ENCODE data around the gene SAMD14. TPM values are rescaled to one million over a fixed set of nuclear protein-coding genes. Genes with fewer than 3 reads are reported as not detected.

Gene SAMD14
- total RNA-seq, 1 donor from 2014 or later, result 82.0 TPM

GRCh38 chr17:50150354-50151040 is 20.5 kb upstream of the SAMD14 start, which contains the start of gene PPP1R9B:
Gene PPP1R9B, minus strand, starts transcription at chr17:50150677. Its CDS starts 164 bp downstream, at chr17:50150513.
- peaks cover 17% of the 10 kb centered on the region for H3K27me3 Mint-ChIP-seq (ENCODE audit: unreplicated experiment)
- TF ChIP-seq CTCF (IDR thresholded peaks at IDR 0.05; ENCODE audit: unreplicated experiment), result no peak
- peak within 1 kb of the TSS; percentile 95 for H3K4me3 Mint-ChIP-seq (ENCODE audit: unreplicated experiment)
- no peaks in the 10 kb centered on the region for H3K9me3 Mint-ChIP-seq (ENCODE audit: unreplicated experiment)
- H3K4me1 Mint-ChIP-seq (ENCODE audit: unreplicated experiment), result peaks cover 39% of the 10 kb centered on the region
- peak within 1 kb of the TSS; percentile 93 for H3K27ac Mint-ChIP-seq (ENCODE audit: unreplicated experiment)
- peaks cover 4% of the 10 kb centered on the region for H3K36me3 Mint-ChIP-seq (ENCODE audit: low read depth, unreplicated experiment)
- DNase-seq (ENCODE audit: low spot score), result no peak

GRCh38 chr17:50149417-50150353 is 19.7 kb upstream of the SAMD14 start:
- peaks cover 17% of the 10 kb centered on the region for H3K27me3 Mint-ChIP-seq (ENCODE audit: unreplicated experiment)
- peaks cover 5% of the 10 kb centered on the region for H3K36me3 Mint-ChIP-seq (ENCODE audit: low read depth, unreplicated experiment)
- peak overlapping the region; percentile 95 for H3K4me3 Mint-ChIP-seq (ENCODE audit: unreplicated experiment)
- no peak overlapping the region for H3K27ac Mint-ChIP-seq (ENCODE audit: unreplicated experiment)
- TF ChIP-seq CTCF (IDR thresholded peaks at IDR 0.05; ENCODE audit: unreplicated experiment), result no peak
- peak; percentile 70 for DNase-seq (ENCODE audit: low spot score)
- H3K4me1 Mint-ChIP-seq (ENCODE audit: unreplicated experiment), result peaks cover 42% of the 10 kb centered on the region
- no peaks in the 10 kb centered on the region for H3K9me3 Mint-ChIP-seq (ENCODE audit: unreplicated experiment)

GRCh38 chr17:50149091-50149416 is 19.1 kb upstream of the SAMD14 start:
- Mint-ChIP-seq H3K4me1 (ENCODE audit: unreplicated experiment) (peaks cover 49% of the 10 kb centered on the region), H3K9me3 (ENCODE audit: unreplicated experiment) (no peaks in the 10 kb centered on the region), H3K4me3 (ENCODE audit: unreplicated experiment) (peak overlapping the region; percentile 95), H3K27ac (ENCODE audit: unreplicated experiment) (no peak overlapping the region), H3K36me3 (ENCODE audit: low read depth, unreplicated experiment) (peaks cover 12% of the 10 kb centered on the region), H3K27me3 (ENCODE audit: unreplicated experiment) (peaks cover 20% of the 10 kb centered on the region)
- no peak for DNase-seq (ENCODE audit: low spot score)
- TF ChIP-seq CTCF (IDR thresholded peaks at IDR 0.05; ENCODE audit: unreplicated experiment), result no peak

GRCh38 chr17:50148226-50149090 is 18.5 kb upstream of the SAMD14 start:
- Mint-ChIP-seq H3K9me3 (ENCODE audit: unreplicated experiment) (no peaks in the 10 kb centered on the region), H3K36me3 (ENCODE audit: low read depth, unreplicated experiment) (peaks cover 18% of the 10 kb centered on the region), H3K4me3 (ENCODE audit: unreplicated experiment) (peak overlapping the region; percentile 91), H3K27me3 (ENCODE audit: unreplicated experiment) (peaks cover 20% of the 10 kb centered on the region), H3K4me1 (ENCODE audit: unreplicated experiment) (peaks cover 51% of the 10 kb centered on the region), H3K27ac (ENCODE audit: unreplicated experiment) (no peak overlapping the region)
- DNase-seq (ENCODE audit: low spot score), result peak; percentile 33
- TF ChIP-seq CTCF (IDR thresholded peaks at IDR 0.05; ENCODE audit: unreplicated experiment), result no peak

Measured in endothelial cell (in vitro differentiated cells).